PC-3 (cell line): Measurements from ENCODE around the gene GAGE10. TPM values are rescaled to one million over a fixed set of nuclear protein-coding genes. Genes with fewer than 3 reads are reported as not detected.

Experiments
- ATAC-seq: fragments of 200-7000 bp; cut with Tn5 transposase; 2 replicates; pipeline ENCODE4 v1.9.1; 2020; ENCODE audit warnings: mild to moderate bottlenecking, moderate library complexity
- BruUV-seq: library from RNA; stranded (reverse); fragments of 400-500 nt; replicated peaks from 2 replicates; lab custom pipeline; 2021; lab: Mats Ljungman, UMichigan
- CTCF ChIA-PET: fragments of 300-600 bp; sonication (Branson Sonifier 250); formaldehyde crosslinking; loops from one replicate; lab custom pipeline; 2022; ENCODE audit warnings: antibody characterized with exemption; lab: Charles Lee
- POLR2A ChIA-PET: fragments of 300-600 bp; sonication (Branson Sonifier 250); formaldehyde crosslinking; loops from one replicate; lab custom pipeline; 2022; ENCODE audit warnings: antibody characterized with exemption; ENCODE audit not compliant: unreplicated experiment; lab: Charles Lee
- DNase-seq: peaks from one replicate; pipeline ENCODE4 v3.0.0-alpha.2; 2015
- H2AFZ ChIP-seq: fragments of 300-600 bp; sonication (generic); 2 replicates; pipeline ENCODE4 v1.6.0; 2016; ENCODE audit warnings: antibody characterized with exemption, low read length
- H3F3A ChIP-seq: fragments of 300-600 bp; sonication (generic); one replicate; pipeline ENCODE4 v1.6.0; 2017; ENCODE audit warnings: antibody characterized with exemption, low read length, control low read depth, mild to moderate bottlenecking; ENCODE audit not compliant: unreplicated experiment
- H3K27ac ChIP-seq: fragments of 300-600 bp; sonication (generic); 2 replicates; pipeline ENCODE4 v1.5.1; 2016; ENCODE audit warnings: mild to moderate bottlenecking, low read length
- H3K27me3 ChIP-seq: fragments of 300-600 bp; sonication (generic); 2 replicates; pipeline ENCODE4 v1.6.1; 2016; ENCODE audit warnings: low read length, mixed read lengths
- H3K36me3 ChIP-seq: fragments of 300-600 bp; sonication (generic); 2 replicates; pipeline ENCODE4 v1.6.1; 2016; ENCODE audit warnings: low read depth, mixed run types, low read length, mixed read lengths
- H3K4me1 ChIP-seq: fragments of 300-600 bp; sonication (generic); 2 replicates; pipeline ENCODE4 v1.5.1; 2016; ENCODE audit warnings: low read length; ENCODE audit not compliant: insufficient read depth
- H3K4me2 ChIP-seq: fragments of 300-600 bp; sonication (generic); 2 replicates; pipeline ENCODE4 v1.6.0; 2016; ENCODE audit warnings: low read length
- H3K4me3 ChIP-seq: fragments of 300-600 bp; sonication (generic); 2 replicates; pipeline ENCODE4 v1.5.1; 2016; ENCODE audit warnings: mild to moderate bottlenecking, low read length, mixed read lengths
- H3K79me2 ChIP-seq: fragments of 300-600 bp; sonication (generic); 2 replicates; pipeline ENCODE4 v1.6.1; 2017; ENCODE audit warnings: low read length, mixed read lengths
- H3K9ac ChIP-seq: fragments of 300-600 bp; sonication (generic); 2 replicates; pipeline ENCODE4 v1.6.0; 2016; ENCODE audit warnings: mild to moderate bottlenecking, low read length
- H3K9me2 ChIP-seq: fragments of 300-600 bp; sonication (generic); replicated peaks from 2 replicates; pipeline ENCODE4 v1.6.1; 2016; ENCODE audit warnings: mixed run types, low read length, mixed read lengths
- H3K9me3 ChIP-seq: fragments of 300-600 bp; sonication (generic); 2 replicates; pipeline ENCODE4 v1.6.1; 2016; ENCODE audit warnings: low read length, mixed read lengths
- H4K20me1 ChIP-seq: fragments of 300-600 bp; sonication (generic); 2 replicates; pipeline ENCODE4 v1.6.1; 2016; ENCODE audit warnings: low read length, mixed read lengths
- CTCF ChIP-seq: fragments of 300-600 bp; sonication (generic); conservative IDR thresholded peaks from 2 replicates; pipeline ENCODE4 v1.5.1; 2017; ENCODE audit warnings: antibody characterized with exemption, low read depth, mild to moderate bottlenecking, low read length
- EZH2 ChIP-seq: fragments of 300-600 bp; sonication (generic); IDR thresholded peaks from one replicate; pipeline ENCODE4 v1.6.1; 2017; ENCODE audit warnings: antibody characterized with exemption, mild to moderate bottlenecking, low read length; ENCODE audit not compliant: unreplicated experiment
- EZH2phosphoT487 ChIP-seq: fragments of 300-600 bp; sonication (generic); IDR thresholded peaks from 2 replicates; pipeline ENCODE4 v1.6.1; 2018; ENCODE audit warnings: mild to moderate bottlenecking, antibody characterized with exemption, low read length, borderline replicate concordance
- intact Hi-C: fragments of 100-400 bp; cut with micrococcal nuclease; formaldehyde crosslinking; loops from 2 replicates; pipeline ENCODE4 v1.9.0; 2023
- total RNA-seq: library from RNA; depleted of rRNA; stranded (reverse); fragments of >200 nt; gene quantifications from 2 replicates; pipeline ENCODE4 v1.2.3, GENCODE V29; 2014

The GAGE10 gene
- total RNA-seq, 1 experiment from 2014 or later: not detected

GRCh38 chrX:49269767-49270248 is 33.6 kb upstream of the GAGE10 start, which contains the start of gene PPP1R3F:
Gene PPP1R3F (plus strand): TSS chrX:49269793. CDS start chrX:49269870, 77 bp downstream.
- H3K9me3 ChIP-seq: no peaks in the 10 kb centered on the region
- H3K4me3 ChIP-seq: peak within 1 kb of the TSS; percentile 70
- H3K4me1 ChIP-seq: peaks cover 30% of the 10 kb centered on the region
- BruUV-seq: no TSS peak
- H3K27ac ChIP-seq: peak within 1 kb of the TSS; percentile 84
- peaks cover 35% of the 10 kb centered on the region for H3K79me2 ChIP-seq
- ChIA-PET POLR2A (interaction anchor here (1.1 kb wide), 1 partner anchor 79 kb away, joined by 11 read pairs; no protein-coding TSS in a partner anchor), CTCF (no interaction called here)
- H3F3A ChIP-seq: no peaks in the 10 kb centered on the region
- intact Hi-C loops: loop anchor here (1.0 kb wide), 1 partner anchor 79 kb away; no protein-coding TSS in a partner anchor
- H3K9ac ChIP-seq: peak within 1 kb of the TSS; percentile 93
- no peaks in the 10 kb centered on the region for H3K9me2 ChIP-seq
- H2AFZ ChIP-seq: peak within 1 kb of the TSS; percentile 83
- H3K4me2 ChIP-seq: peak within 1 kb of the TSS; percentile 95
- no peaks in the 10 kb centered on the region for H3K27me3 ChIP-seq
- DNase-seq: no peak
- H4K20me1 ChIP-seq: no peaks in the 10 kb centered on the region
- H3K36me3 ChIP-seq: no peaks in the 10 kb centered on the region
- TF ChIP-seq CTCF (no peak), EZH2phosphoT487 (no peak), EZH2 (no peak)
- peak; percentile 8 for ATAC-seq

GRCh38 chrX:49270249-49270921 is 33.1 kb upstream of the GAGE10 start:
- Histone ChIP-seq H3K27me3 (no peaks in the 10 kb centered on the region), H3K79me2 (peaks cover 35% of the 10 kb centered on the region), H3F3A (no peaks in the 10 kb centered on the region), H3K36me3 (no peaks in the 10 kb centered on the region), H3K9me2 (no peaks in the 10 kb centered on the region), H3K9me3 (no peaks in the 10 kb centered on the region), H3K4me1 (peaks cover 30% of the 10 kb centered on the region), H3K4me3 (peak overlapping the region; percentile 70), H3K9ac (peak overlapping the region; percentile 93), H3K4me2 (peak overlapping the region; percentile 95), H2AFZ (peak overlapping the region; percentile 83), H4K20me1 (no peaks in the 10 kb centered on the region), H3K27ac (peak overlapping the region; percentile 84)
- ATAC-seq: no peak
- BruUV-seq: no TSS peak
- ChIA-PET CTCF (no interaction called here), POLR2A (no interaction called here)
- TF ChIP-seq EZH2phosphoT487 (no peak), CTCF (no peak)
- intact Hi-C loops: no loop called here
- DNase-seq: no peak

GRCh38 chrX:49271341-49271740 is 32.1 kb upstream of the GAGE10 start:
- Histone ChIP-seq H3K9me2 (no peaks in the 10 kb centered on the region), H3K79me2 (peaks cover 35% of the 10 kb centered on the region), H4K20me1 (no peaks in the 10 kb centered on the region), H3K4me1 (peaks cover 30% of the 10 kb centered on the region), H3K4me2 (peak overlapping the region; percentile 95), H3K27ac (no peak overlapping the region), H3F3A (no peaks in the 10 kb centered on the region), H3K9ac (peak overlapping the region; percentile 93; the same call in 1 of the 2 replicates), H3K4me3 (peak overlapping the region; percentile 70), H3K27me3 (no peaks in the 10 kb centered on the region), H3K36me3 (no peaks in the 10 kb centered on the region), H2AFZ (no peak overlapping the region), H3K9me3 (no peaks in the 10 kb centered on the region)
- CTCF ChIA-PET: no interaction called here
- DNase-seq (peak; percentile 46), ATAC-seq (no peak)
- POLR2A ChIA-PET: no interaction called here
- BruUV-seq: TSS peak; percentile 49
- TF ChIP-seq EZH2: no peak
- no peak for TF ChIP-seq EZH2phosphoT487
- TF ChIP-seq CTCF: no peak
- intact Hi-C loops: no loop called here
